Esophagus (tissue), 2 donors: ENCODE measurements around the gene KDM4C. TPM values are rescaled to one million over a fixed set of nuclear protein-coding genes. Genes with fewer than 3 reads are reported as not detected.

Experiments used
- H3K27ac ChIP-seq, 2 donors: one replicate each; pipeline ENCODE4 v1.5.1; 2013; ENCODE audit warnings: low read depth in 2 of 2, mild to moderate bottlenecking in 2 of 2, inconsistent platforms in 1 of 2, low read length in 1 of 2, moderate library complexity in 1 of 2
- H3K27me3 ChIP-seq, 2 donors: one replicate each; pipeline ENCODE4 v1.6.1; 2013; ENCODE audit warnings: low read length in 2 of 2, control low read depth in 1 of 2, mild to moderate bottlenecking in 1 of 2; ENCODE audit not compliant: insufficient read depth in 2 of 2, control insufficient read depth in 1 of 2
- H3K36me3 ChIP-seq, 2 donors: one replicate each; pipeline ENCODE4 v1.6.1; 2013; ENCODE audit warnings: low read length in 1 of 2; ENCODE audit not compliant: control insufficient read depth in 2 of 2, insufficient read depth in 2 of 2
- H3K4me1 ChIP-seq, 2 donors: one replicate each; pipeline ENCODE4 v1.6.1; 2013; ENCODE audit warnings: low read length in 1 of 2; ENCODE audit not compliant: control insufficient read depth in 2 of 2, insufficient read depth in 2 of 2
- H3K4me3 ChIP-seq, 2 donors: one replicate each; pipeline ENCODE4 v1.5.1; 2013; ENCODE audit warnings: low read length in 2 of 2, mild to moderate bottlenecking in 2 of 2, low read depth in 1 of 2, moderate library complexity in 1 of 2
- H3K9me3 ChIP-seq, 2 donors: one replicate each; pipeline ENCODE4 v1.6.1; 2013; ENCODE audit warnings: mild to moderate bottlenecking in 2 of 2, low read depth in 1 of 2, low read length in 1 of 2, moderate library complexity in 1 of 2; ENCODE audit not compliant: control insufficient read depth in 2 of 2, insufficient read depth in 1 of 2
- WGBS, 2 donors: extraction: QIAGEN DNeasy Blood & Tissue Kit; methylation state at CpG; one replicate each; pipeline ENCODE4 v1.1.7; 2013; 5-methylcytosine and 5-hydroxymethylcytosine counted together
- polyA plus RNA-seq, 2 donors: library from polyadenylated mRNA; stranded (reverse); fragments of 200-250 nt; gene quantifications; one replicate each; pipeline ENCODE4 v1.2.3, GENCODE V29; 2013
- donor health status: healthy with polysubstance abuse.
- donor health status: Bipolar disorder and iron deficiency.

The KDM4C gene
- polyA plus RNA-seq, 2 donors: 5.9 to 8.0 TPM

- Histone ChIP-seq H3K4me3 (no peak overlapping the region), H3K27ac (no peak overlapping the region), H3K4me1 (peaks cover 0 to 6% of the 10 kb centered on the region in 2 donors), H3K36me3 (peaks cover 0 to 8% of the 10 kb centered on the region in 2 donors), H3K27me3 (no peaks in the 10 kb centered on the region), H3K9me3 (no peaks in the 10 kb centered on the region)
- WGBS, 2 donors: 92 to 96% methylated on average over 10 of the region's 10 CpGs
Observed at GRCh38 chr9:7144265-7145046, 386.7 kb downstream of the KDM4C start.

- H3K36me3 ChIP-seq: peaks cover 0 to 8% of the 10 kb centered on the region in 2 donors
Observed at GRCh38 chr9:7145361-7146069, 387.7 kb downstream of the KDM4C start.

GRCh38 chr9:7146582-7146981, 388.8 kb downstream of the KDM4C start:
- H3K27ac ChIP-seq: no peak overlapping the region
- H3K4me1 ChIP-seq: peaks cover 0 to 6% of the 10 kb centered on the region in 2 donors
- WGBS, 2 donors: 40 to 58% methylated on average over 5 of the region's 5 CpGs
- no peaks in the 10 kb centered on the region for H3K9me3 ChIP-seq
- H3K36me3 ChIP-seq: peaks cover 0 to 8% of the 10 kb centered on the region in 2 donors
- no peaks in the 10 kb centered on the region for H3K27me3 ChIP-seq
- H3K4me3 ChIP-seq: no peak overlapping the region

More at GRCh38 chr9:7145361-7146069, 387.7 kb downstream of the KDM4C start:
- H3K4me1 ChIP-seq: peaks cover 0 to 6% of the 10 kb centered on the region in 2 donors
- no peaks in the 10 kb centered on the region for H3K9me3 ChIP-seq
- H3K27me3 ChIP-seq: no peaks in the 10 kb centered on the region
- 89 to 90% methylated on average over 8 of the region's 8 CpGs for WGBS, 2 donors
- no peak overlapping the region for H3K27ac ChIP-seq
- no peak overlapping the region for H3K4me3 ChIP-seq

GRCh38 chr9:7147121-7148090, 389.6 kb downstream of the KDM4C start:
- H3K36me3 ChIP-seq: peaks cover 0 to 8% of the 10 kb centered on the region in 2 donors
- no peak overlapping the region for H3K4me3 ChIP-seq
- 81 to 85% methylated on average over 14 of the region's 14 CpGs for WGBS, 2 donors
- H3K4me1 ChIP-seq: peaks cover 0 to 6% of the 10 kb centered on the region in 2 donors
- H3K9me3 ChIP-seq: no peaks in the 10 kb centered on the region
- no peaks in the 10 kb centered on the region for H3K27me3 ChIP-seq
- H3K27ac ChIP-seq: no peak overlapping the region

- H3K27ac ChIP-seq: no peak overlapping the region
- H3K9me3 ChIP-seq: no peaks in the 10 kb centered on the region
- WGBS, 2 donors: 78 to 88% methylated on average over 7 of the region's 7 CpGs
- no peaks in the 10 kb centered on the region for H3K27me3 ChIP-seq
- H3K36me3 ChIP-seq: peaks cover 0 to 8% of the 10 kb centered on the region in 2 donors
- peaks cover 0 to 6% of the 10 kb centered on the region in 2 donors for H3K4me1 ChIP-seq
- no peak overlapping the region for H3K4me3 ChIP-seq
Observed at GRCh38 chr9:7148243-7148765, 390.5 kb downstream of the KDM4C start.

- WGBS, 2 donors: 95 to 97% methylated on average over 13 of the region's 13 CpGs
Observed at GRCh38 chr9:7149258-7149657, 391.5 kb downstream of the KDM4C start.

GRCh38 chr9:7150153-7150890, 392.5 kb downstream of the KDM4C start:
- Histone ChIP-seq H3K4me3 (no peak overlapping the region), H3K9me3 (no peaks in the 10 kb centered on the region), H3K4me1 (peaks cover 0 to 6% of the 10 kb centered on the region in 2 donors), H3K27ac (no peak overlapping the region), H3K36me3 (peaks cover 0 to 8% of the 10 kb centered on the region in 2 donors), H3K27me3 (no peaks in the 10 kb centered on the region)
- WGBS, 2 donors: 68 to 80% methylated on average over 8 of the region's 8 CpGs

More at GRCh38 chr9:7149258-7149657, 391.5 kb downstream of the KDM4C start:
- H3K4me3 ChIP-seq: no peak overlapping the region
- H3K36me3 ChIP-seq: peaks cover 0 to 8% of the 10 kb centered on the region in 2 donors
- H3K9me3 ChIP-seq: no peaks in the 10 kb centered on the region
- H3K27ac ChIP-seq: no peak overlapping the region
- H3K27me3 ChIP-seq: no peaks in the 10 kb centered on the region
- H3K4me1 ChIP-seq: peaks cover 0 to 6% of the 10 kb centered on the region in 2 donors

GRCh38 chr9:7153134-7153533, 395.4 kb downstream of the KDM4C start:
- Histone ChIP-seq H3K27ac (no peak overlapping the region), H3K4me3 (no peak overlapping the region), H3K9me3 (no peaks in the 10 kb centered on the region), H3K4me1 (peaks cover 0 to 3% of the 10 kb centered on the region in 2 donors), H3K36me3 (peaks cover 0 to 7% of the 10 kb centered on the region in 2 donors), H3K27me3 (no peaks in the 10 kb centered on the region)
- WGBS, 2 donors: 93 to 97% methylated on average over 4 of the region's 4 CpGs
